Measurements from ENCODE around the gene PGLYRP4.

PGLYRP4 gene

DNA sequence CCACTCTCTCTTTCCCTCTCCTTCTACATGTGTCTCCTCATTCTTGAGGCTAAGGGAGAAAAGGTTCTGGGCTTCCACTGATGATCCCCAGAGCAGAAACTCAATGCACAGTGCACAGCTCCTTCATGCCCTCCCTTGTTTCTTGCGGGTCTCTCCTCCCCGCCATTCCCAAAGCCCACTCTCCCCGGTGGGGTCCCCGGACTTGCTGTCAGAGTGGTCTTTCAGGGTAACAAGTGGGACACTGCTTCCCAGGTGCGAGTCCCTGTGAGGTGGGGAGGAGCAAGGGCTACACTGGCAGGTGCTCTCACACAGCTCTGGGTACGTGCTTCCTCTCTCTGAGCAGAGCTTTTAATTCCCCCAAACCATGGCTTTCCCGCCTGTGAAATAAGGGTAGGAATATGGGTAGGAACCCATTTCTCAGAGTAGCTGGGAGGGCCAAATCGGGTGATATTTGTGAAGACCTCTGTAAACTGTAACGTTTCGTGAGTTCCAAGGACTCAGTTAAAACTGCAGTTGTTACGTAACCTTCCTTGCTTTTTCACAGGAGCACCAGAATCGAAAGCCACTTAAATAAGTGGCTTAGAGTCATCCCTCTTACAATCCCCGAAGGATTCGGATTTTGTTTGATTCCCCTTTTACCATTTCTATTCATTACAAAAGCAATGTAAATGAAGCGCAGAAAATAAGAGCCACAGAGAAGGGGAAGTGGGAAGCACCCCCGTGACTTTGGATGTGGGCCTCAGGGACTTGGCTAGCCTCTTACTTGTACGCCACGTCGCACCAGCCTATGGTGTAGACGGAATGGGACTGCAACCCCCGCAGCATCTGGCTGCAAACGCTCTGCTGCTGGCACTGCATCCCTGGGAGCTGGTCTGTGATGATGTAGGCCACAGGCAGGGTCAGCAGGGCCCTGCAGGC is 42.1 kb downstream of the PGLYRP4 start:
- POLR2A ChIA-PET: no interaction called here
- CTCF ChIA-PET: no interaction called here
- no peak for TF ChIP-seq BHLHE40 (IDR thresholded peaks at IDR 0.05; ENCODE audit: borderline replicate concordance)
- TF ChIP-seq ELF4 (IDR thresholded peaks at IDR 0.05): no peak
- no peak for TF ChIP-seq CTBP1 (IDR thresholded peaks at IDR 0.05; ENCODE audit: borderline replicate concordance)
- TF ChIP-seq, protein P1, sequence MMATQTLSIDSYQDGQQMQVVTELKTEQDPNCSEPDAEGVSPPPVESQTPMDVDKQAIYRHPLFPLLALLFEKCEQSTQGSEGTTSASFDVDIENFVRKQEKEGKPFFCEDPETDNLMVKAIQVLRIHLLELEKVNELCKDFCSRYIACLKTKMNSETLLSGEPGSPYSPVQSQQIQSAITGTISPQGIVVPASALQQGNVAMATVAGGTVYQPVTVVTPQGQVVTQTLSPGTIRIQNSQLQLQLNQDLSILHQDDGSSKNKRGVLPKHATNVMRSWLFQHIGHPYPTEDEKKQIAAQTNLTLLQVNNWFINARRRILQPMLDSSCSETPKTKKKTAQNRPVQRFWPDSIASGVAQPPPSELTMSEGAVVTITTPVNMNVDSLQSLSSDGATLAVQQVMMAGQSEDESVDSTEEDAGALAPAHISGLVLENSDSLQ (IDR thresholded peaks at IDR 0.05): no peak
- no peak for TF ChIP-seq FOXA1 (IDR thresholded peaks at IDR 0.05)
- no peak for TF ChIP-seq L3MBTL2 (conservative IDR thresholded peaks at IDR 0.05)
- no peak for TF ChIP-seq SP1 (IDR thresholded peaks at IDR 0.05)
- TF ChIP-seq SUZ12 (IDR thresholded peaks at IDR 0.05): no peak
- TF ChIP-seq HDGF (IDR thresholded peaks at IDR 0.05; ENCODE audit: borderline replicate concordance): no peak
- TF ChIP-seq LEF1 (IDR thresholded peaks at IDR 0.05; ENCODE audit: borderline replicate concordance): no peak
- TF ChIP-seq FOXM1 (IDR thresholded peaks at IDR 0.05; ENCODE audit: borderline replicate concordance): no peak
- TF ChIP-seq TARDBP (IDR thresholded peaks at IDR 0.05): no peak
- no peak for TF ChIP-seq FOXK2 (IDR thresholded peaks at IDR 0.05)
- no peak for TF ChIP-seq ZNF384 (IDR thresholded peaks at IDR 0.05)
- TF ChIP-seq NFRKB (IDR thresholded peaks at IDR 0.05): no peak
- TF ChIP-seq ARNT (IDR thresholded peaks at IDR 0.05): no peak
- no peak for DNase-seq (ENCODE audit: extremely low spot score)

DNA sequence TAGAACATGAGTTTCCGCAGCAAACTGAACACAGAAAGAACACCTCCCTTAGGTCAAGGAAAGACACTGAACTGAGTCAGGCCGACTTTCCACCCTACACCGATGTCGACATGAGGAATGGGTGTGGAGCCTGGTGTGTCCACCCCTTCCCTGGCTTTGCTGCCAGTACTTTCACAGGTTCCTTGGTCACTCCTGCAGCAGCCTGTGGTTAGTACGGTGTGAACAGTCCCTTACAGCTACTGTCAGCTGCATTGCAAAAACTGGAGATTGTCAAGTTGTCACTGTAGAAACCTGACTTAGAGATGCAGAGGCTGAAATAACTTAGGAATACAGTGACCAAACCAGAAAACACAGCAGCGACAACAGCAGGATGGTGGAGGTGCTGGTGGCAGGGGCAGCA is 43.0 kb downstream of the PGLYRP4 start:
- ChIA-PET CTCF (interaction anchor here (1.3 kb wide), 1 partner anchor 17 kb away, joined by 4 read pairs; no protein-coding TSS in a partner anchor), POLR2A (no interaction called here)
- no peak for DNase-seq (ENCODE audit: extremely low spot score)
- TF ChIP-seq, protein P1 (IDR thresholded peaks at IDR 0.05): no peak
- TF ChIP-seq L3MBTL2 (conservative IDR thresholded peaks at IDR 0.05): no peak
- no peak for TF ChIP-seq FOXA1 (IDR thresholded peaks at IDR 0.05)
- no peak for TF ChIP-seq ARNT (IDR thresholded peaks at IDR 0.05)
- no peak for TF ChIP-seq ELF4 (IDR thresholded peaks at IDR 0.05)
- no peak for TF ChIP-seq CTBP1 (IDR thresholded peaks at IDR 0.05; ENCODE audit: borderline replicate concordance)
- no peak for TF ChIP-seq BHLHE40 (IDR thresholded peaks at IDR 0.05; ENCODE audit: borderline replicate concordance)
- TF ChIP-seq SP1 (IDR thresholded peaks at IDR 0.05): no peak

DNA sequence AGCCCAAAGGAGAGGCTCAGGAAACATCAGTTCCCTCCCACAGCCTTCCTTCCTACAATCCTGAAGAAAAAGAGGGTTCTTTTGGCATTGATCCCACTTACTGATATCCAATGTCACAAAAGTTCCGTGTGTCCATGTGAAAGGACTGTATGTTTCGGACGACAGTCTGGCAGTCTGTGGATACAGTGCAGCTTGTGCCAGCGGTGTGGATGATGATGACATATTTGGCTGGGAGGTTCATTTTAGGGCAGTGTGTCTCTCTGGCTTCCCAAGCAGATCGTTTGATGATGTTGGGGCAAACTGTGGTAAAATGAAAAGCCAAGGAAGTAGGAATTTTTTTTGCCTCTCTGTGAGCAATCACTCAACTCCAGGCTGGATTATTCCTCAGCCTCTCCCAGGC is 46.3 kb downstream of the PGLYRP4 start:
- TF ChIP-seq SP1 (IDR thresholded peaks at IDR 0.05): no peak
- TF ChIP-seq ELF4 (IDR thresholded peaks at IDR 0.05): no peak
- TF ChIP-seq FOXK2 (IDR thresholded peaks at IDR 0.05): no peak
- no peak for TF ChIP-seq HDGF (IDR thresholded peaks at IDR 0.05; ENCODE audit: borderline replicate concordance)
- TF ChIP-seq FOXM1 (IDR thresholded peaks at IDR 0.05; ENCODE audit: borderline replicate concordance): no peak
- TF ChIP-seq L3MBTL2 (conservative IDR thresholded peaks at IDR 0.05): no peak
- TF ChIP-seq, protein P1 (IDR thresholded peaks at IDR 0.05): no peak
- TF ChIP-seq TARDBP (IDR thresholded peaks at IDR 0.05): no peak
- TF ChIP-seq FOXA1 (IDR thresholded peaks at IDR 0.05): no peak
- no peak for TF ChIP-seq SUZ12 (IDR thresholded peaks at IDR 0.05)
- no peak for TF ChIP-seq ARNT (IDR thresholded peaks at IDR 0.05)
- TF ChIP-seq BHLHE40 (IDR thresholded peaks at IDR 0.05; ENCODE audit: borderline replicate concordance): no peak
- TF ChIP-seq LEF1 (IDR thresholded peaks at IDR 0.05; ENCODE audit: borderline replicate concordance): no peak
- TF ChIP-seq ZNF384 (IDR thresholded peaks at IDR 0.05): no peak
- no peak for TF ChIP-seq NFRKB (IDR thresholded peaks at IDR 0.05)
- CTCF ChIA-PET: no interaction called here

DNA sequence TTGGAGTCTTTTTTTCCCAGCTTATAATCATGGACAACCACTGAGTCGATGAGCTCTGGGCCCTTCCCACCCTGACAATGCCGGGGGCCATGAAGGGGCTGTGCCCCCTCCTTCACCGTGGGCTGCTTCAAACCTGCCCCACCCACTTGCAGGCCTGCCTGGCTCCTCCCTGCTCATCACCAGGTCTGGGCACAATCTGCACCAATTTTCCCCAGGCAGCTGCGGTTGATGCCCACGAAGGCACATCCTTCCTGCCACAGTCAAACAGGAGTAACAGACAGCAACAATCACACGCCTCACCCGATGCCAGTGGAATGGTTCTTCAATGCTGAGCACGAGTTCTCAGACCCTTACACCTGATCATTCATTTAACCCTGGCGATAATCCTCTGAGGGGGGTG is 54.8 kb downstream of the PGLYRP4 start:
- POLR2A ChIA-PET: no interaction called here
- TF ChIP-seq ARNT (IDR thresholded peaks at IDR 0.05): no peak
- TF ChIP-seq ELF4 (IDR thresholded peaks at IDR 0.05): no peak
- no peak for TF ChIP-seq FOXA1 (IDR thresholded peaks at IDR 0.05)
- no peak for TF ChIP-seq FOXK2 (IDR thresholded peaks at IDR 0.05)
- no peak for TF ChIP-seq FOXM1 (IDR thresholded peaks at IDR 0.05; ENCODE audit: borderline replicate concordance)
- TF ChIP-seq, protein P1 (IDR thresholded peaks at IDR 0.05): no peak
- TF ChIP-seq CTBP1 (IDR thresholded peaks at IDR 0.05; ENCODE audit: borderline replicate concordance): no peak
- TF ChIP-seq SUZ12 (IDR thresholded peaks at IDR 0.05): no peak
- TF ChIP-seq NFRKB (IDR thresholded peaks at IDR 0.05): no peak
- no peak for TF ChIP-seq HDGF (IDR thresholded peaks at IDR 0.05; ENCODE audit: borderline replicate concordance)
- no peak for TF ChIP-seq TARDBP (IDR thresholded peaks at IDR 0.05)
- no peak for TF ChIP-seq L3MBTL2 (conservative IDR thresholded peaks at IDR 0.05)
- CTCF ChIA-PET: interaction anchor here (0.5 to 1.3 kb wide), 2 partner anchors 9 to 14 kb away, joined by 3 read pairs; no protein-coding TSS in a partner anchor
- DNase-seq (ENCODE audit: extremely low spot score): no peak

More for the DNA sequence above, 46.3 kb downstream of the PGLYRP4 start:
- POLR2A ChIA-PET: no interaction called here
- no peak for DNase-seq (ENCODE audit: extremely low spot score)

DNA sequence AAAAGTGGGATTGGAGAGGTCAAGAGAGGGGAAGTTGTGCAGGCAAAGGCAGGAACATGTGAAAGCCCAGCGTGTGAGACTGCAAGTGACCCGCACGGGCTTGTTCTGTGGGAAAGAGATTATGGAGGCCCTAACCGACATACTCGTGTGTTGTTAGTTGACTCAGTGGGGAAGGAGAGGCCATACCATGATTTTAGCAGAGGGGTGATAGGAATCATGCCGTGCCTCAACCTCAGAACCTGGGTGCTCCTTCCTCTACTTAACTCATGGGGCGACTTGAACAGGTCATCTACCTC is 55.2 kb downstream of the PGLYRP4 start:
- DNase-seq (ENCODE audit: extremely low spot score): no peak
- ChIA-PET POLR2A (no interaction called here), CTCF (interaction anchor here (1.3 kb wide), 1 partner anchor 8 kb away, joined by 3 read pairs; no protein-coding TSS in a partner anchor)
- TF ChIP-seq HDGF (IDR thresholded peaks at IDR 0.05; ENCODE audit: borderline replicate concordance): no peak
